NCI-H526 (cell line): ENCODE measurements around the gene CUX1.
"Not testable (repeated sequence)": the region's sequence is repeated elsewhere in the genome, so short reads cannot be mapped to it uniquely, and the experiment has no call there.

Source experiments
- DNase-seq, 2 experiments: peaks; one replicate each; lab custom pipeline; 2025; lab: John Stamatoyannopoulos, UW

CUX1 gene

DNA sequence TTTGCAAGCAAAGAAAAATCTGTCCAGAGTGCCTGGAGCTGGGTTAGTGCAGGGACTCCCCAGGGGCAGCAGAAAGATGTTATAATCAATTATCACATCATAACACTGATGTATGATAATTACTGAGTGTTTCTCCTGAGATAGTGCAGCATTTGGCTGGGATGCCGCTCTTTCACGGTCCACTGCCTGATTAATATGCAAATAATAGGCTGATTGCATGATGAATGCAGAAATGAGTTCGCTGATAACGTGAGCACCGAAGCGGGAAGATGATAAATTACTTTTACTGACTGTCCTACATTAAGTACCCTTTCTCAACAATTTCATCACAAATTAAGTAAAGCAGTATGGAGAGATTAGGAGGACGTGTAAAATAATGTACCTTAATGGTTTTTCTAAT, 397.8 kb downstream of the CUX1 start:
- peak; percentile 66 to 76 for DNase-seq

- DNase-seq: peak in 1 of 2 experiments; percentile 55
Measured at GRCh38 chr7:102215711-102216110, 398.3 kb downstream of the CUX1 start.

DNA sequence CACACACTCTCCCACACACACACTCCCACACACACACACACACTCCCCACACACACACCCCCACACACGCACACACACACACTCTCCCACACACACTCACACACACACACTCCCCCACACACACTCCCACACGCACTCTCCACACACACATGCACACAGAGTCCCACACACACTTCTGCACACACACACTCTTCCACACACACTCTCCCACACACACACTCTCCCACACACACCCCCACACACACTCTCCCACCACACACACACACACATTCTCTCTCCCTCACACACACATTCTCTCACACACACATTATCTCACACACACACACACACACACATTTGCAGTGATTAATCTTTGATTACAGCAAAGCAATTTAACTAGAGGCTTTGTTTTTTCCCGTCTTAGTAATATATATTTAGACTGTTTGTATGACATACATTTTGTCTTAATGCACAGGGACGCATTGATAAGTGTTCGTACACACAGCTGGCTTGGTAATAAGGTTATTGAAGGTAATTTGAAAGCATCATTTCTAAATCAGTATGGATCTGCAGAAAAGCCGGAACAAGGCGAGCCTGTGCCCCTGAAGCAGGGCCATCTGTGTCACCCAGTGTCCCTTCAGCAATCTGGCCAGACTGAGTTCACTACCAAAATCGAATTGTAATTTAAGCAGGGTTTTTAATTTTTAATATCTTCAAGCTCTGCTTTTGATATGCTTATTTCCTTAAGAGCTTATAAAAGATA, 399.3 kb downstream of the CUX1 start:
- no peak for DNase-seq

- no peak for DNase-seq
Measured at GRCh38 chr7:102220229-102220850, 402.9 kb downstream of the CUX1 start.

- no peak for DNase-seq
Measured at GRCh38 chr7:102220960-102221800, 403.8 kb downstream of the CUX1 start.

GRCh38 chr7:102221961-102222360, 404.5 kb downstream of the CUX1 start:
- no peak for DNase-seq

- no peak for DNase-seq
Measured at GRCh38 chr7:102222445-102222844, 405.0 kb downstream of the CUX1 start.

DNA sequence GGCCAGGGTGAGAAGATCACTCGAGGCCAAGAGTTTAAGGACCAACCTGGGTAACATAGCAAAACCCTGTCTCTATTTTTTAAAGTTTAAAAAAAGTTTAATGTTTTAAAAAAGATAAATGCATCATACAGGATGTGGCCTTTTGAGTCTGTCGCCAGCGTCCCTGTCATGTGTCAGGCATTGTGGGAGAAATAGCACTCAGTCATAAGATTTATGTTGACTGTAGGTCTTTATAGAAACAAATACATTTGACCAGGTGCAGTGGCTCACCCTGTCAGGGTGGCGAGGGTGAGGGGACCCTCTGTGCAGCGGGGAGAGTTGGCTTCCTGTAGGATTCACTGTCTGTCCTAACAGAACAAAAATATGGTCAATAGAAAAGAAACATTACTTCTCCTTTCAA, 405.8 kb downstream of the CUX1 start:
- no peak for DNase-seq

DNA sequence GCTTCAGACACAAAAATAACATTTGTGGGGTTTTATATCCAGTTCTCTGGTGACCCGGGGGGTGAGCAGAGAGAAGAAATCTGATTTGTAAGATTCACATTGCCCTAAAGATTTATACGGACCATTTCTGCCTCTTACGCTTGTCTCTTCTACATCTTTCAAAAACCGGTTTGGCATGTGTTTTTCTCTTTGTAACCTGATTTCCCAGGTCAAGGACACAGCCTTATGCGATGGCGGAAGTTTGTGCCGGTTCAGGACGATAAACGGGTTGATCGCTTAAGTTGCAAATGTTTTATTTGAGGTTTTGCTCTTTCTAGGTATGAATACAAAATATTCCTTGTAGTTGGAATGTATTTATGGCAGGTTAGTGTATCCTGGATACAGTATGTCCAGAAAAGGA, 407.6 kb downstream of the CUX1 start:
- no peak for DNase-seq

DNA sequence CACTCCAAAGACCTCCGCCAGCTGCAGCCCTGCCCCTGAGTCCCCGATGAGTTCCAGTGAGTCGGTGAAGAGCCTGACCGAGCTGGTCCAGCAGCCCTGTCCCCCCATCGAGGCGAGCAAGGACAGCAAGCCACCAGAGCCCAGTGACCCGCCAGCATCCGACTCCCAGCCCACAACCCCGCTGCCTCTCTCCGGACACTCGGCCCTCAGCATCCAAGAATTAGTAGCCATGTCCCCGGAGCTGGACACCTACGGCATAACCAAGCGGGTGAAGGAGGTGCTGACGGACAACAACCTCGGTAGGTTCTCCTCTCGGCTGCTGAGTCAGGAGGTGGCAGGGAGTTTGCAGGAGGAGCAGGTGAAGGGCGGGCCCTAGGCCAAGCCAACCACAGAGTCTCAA, 409.9 kb downstream of the CUX1 start:
- DNase-seq: no peak

DNA sequence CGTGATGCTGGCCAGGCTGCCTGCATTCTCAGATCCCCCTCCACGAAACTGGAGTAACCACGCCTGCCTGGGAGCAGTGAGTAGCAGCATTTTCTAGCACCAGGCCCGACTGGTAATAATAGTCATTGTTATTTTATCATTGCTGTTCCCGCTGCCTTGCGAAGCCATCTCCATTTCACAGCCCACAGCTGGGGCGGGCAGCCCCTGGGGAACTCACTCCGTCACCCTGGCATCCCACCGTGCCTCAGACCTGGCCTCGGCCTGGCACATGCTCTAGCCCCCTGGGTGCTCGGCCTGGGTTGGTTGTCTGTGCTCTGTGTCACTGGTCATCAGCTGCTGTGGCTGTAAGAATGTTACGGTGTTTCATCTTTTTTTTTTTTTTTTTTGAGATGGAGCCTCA, 411.5 kb downstream of the CUX1 start:
- no peak for DNase-seq

DNA sequence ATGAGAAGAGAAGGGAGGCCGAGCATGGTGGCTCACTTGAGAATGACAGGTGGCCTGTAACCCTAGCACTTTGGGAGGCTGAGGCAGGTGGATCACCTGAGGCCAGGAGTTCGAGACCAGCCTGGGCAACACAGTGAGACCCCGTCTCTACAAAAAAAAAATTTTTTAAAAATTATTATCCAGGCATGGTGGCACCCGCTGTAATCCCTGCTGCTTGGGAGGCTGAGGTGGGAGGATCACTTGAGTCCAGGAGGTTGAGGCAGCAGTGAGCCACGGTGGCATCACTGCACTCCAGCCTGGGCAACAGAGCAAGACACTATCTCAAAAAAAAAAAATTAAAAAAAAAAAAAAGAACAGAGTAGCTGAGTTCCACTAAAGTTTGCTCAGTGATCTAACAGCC, 412.7 kb downstream of the CUX1 start:
- DNase-seq: not testable (repeated sequence)

DNA sequence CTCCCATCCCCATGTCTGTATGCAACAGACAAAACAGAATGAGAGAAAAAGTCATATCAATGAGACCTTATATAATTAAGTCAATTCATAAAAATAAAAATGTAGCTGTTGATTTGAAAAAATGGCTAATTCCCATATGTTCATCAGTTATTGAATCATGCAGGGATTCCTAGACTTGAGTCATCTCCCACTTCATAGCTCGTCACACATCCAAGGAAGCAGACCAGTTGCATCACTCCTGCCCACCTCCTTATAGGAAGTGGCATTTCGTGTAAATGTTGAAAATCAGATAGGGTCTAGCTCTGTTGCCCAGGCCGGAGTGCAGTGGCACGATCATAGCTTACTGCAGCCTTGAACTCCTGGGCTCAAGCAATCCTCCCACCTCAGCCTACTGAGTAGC, 413.2 kb downstream of the CUX1 start:
- no peak for DNase-seq

DNA sequence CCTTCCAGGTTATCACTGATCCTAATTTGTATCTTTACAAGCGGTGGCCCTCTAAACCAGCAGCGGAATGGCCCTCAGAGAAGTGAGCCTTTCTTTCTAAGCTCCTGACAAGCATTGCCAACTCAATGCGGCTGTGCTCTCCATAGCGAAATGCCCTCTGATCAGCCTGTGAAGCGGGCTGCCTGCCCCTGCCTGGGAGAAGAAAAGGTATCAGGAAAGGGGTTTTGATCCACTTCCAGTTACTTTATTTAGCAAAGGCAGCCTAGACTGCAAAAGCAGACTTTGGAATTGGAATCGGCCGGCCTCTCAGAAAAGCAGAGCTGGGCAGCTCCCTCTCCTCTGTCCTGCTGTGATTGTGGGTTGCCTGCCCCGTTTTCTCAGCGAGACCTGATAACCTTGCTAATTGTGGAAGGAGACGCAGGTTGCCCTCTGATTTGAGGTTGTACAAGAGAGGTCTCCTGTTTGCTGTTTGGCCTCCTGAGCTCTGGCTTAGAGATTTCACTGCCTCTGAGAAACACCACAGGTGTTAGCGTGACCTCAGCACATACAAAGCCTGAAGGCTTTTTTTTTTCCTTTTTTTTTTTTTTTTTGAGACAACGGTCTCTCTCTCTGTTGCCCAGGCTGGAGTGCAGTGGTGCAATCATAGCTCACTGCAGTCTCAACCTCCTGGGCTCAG, 415.3 kb downstream of the CUX1 start:
- no peak for DNase-seq

- DNase-seq: no peak
Measured at GRCh38 chr7:102234131-102234530, 416.7 kb downstream of the CUX1 start.

DNA sequence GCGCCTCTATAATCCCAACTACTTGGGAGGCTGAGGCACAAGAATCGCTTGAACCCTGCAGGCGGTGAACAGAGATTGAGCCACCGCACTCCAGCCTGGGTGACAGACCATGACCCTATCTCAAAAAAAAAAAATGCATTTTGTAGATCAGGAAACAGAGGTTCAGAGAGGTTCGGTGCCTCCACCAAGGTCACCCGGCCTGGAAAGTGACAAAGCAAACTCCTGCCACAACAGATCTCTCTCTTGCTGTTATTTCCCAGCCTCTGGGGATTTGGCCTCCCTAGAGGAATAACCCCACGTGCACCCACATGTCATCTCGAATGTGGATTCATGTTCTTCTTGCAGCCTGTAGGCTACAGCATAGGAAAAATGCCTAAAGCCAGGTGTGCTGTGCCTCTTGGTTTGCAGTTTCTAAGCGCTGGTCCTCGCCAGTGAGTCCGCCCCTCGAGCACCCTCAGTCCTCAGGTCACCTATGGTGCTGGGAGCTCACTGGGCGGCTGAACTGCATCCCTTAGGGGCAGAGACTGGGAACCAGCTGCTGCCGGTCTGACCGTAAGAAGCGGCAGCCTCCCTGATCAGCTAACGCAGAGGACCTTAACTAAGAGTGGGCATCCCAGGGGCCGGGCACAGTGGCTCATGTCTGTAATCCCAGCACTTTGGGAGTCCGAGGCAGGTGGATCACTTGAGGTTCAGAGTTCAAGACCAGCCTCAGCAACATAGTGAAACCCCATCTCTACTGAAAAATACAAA, 417.6 kb downstream of the CUX1 start:
- no peak for DNase-seq

DNA sequence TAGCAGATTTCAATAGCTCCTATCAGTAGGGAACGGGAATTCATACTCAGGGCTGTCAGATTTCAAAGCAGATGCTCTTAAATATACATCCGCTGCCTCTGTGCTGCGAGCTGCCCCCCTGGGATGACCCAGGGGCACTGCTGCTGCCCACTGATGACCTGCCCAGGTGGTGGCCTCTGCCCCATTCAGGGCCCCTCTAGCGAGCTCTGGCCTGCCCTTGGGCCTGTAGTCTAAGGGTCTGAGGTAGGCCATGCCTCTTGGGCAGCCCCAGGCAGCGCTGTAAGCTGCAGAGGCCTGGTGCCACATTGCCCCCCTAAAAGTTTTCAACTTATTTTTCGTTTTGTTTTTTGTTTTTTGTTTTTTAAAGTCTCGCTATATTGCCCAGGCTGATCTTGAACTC, 418.7 kb downstream of the CUX1 start:
- no peak for DNase-seq

DNA sequence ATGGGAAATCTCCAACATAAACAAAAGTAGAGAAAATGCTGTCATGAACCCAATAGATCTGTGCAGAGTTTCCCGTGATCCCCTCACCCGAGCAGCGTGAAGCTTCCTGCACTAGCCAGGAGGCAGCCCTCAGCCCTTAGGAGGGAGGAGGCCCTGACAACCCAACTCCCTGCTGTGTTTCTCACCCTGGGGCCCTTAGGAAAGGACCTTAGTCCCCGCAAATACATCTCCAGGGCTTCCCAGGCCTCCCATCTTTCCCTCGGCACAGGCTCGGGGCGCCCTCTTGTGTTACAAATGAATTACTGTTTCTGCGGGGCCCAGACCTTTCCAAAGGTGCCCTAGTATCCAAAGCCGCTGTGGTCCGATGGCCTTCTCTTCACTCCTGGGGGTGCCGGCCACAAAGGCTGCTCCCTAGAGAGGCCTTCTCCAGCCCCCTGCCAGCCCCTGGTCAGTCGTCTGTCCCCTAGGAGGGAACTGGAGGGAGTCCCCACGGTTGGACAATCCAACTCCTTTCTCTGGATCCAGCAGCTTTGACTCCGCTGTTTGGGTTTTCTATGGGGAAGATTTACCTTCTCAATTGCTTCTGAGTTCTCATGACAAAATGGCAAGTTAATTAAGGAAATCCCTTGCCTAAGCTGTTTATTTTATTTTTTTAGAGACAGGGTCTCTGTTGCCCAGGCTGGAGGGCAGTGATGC, 419.3 kb downstream of the CUX1 start:
- DNase-seq: peak; percentile 38 to 88

GRCh38 chr7:102239206-102239820, 421.9 kb downstream of the CUX1 start:
- no peak for DNase-seq

DNA sequence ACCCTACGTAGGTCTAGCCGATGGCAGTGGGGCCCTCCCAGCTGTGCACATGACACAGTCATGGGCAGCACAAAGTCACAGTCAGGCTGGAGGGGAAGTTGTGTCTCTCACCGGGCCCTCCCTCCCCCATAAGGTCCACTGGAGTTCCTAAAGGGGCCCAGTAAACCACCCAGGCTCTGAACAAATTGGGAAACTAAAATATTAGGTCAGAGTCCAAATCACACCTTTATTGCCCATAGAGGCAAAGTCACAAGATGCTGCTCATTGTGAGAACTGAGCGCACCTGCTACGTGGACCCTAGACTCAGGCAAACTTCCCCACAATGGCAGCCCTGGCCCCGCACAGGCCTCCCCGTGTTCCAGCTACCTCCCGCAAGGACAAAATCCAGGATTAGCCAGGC, 424.0 kb downstream of the CUX1 start:
- DNase-seq: no peak

DNA sequence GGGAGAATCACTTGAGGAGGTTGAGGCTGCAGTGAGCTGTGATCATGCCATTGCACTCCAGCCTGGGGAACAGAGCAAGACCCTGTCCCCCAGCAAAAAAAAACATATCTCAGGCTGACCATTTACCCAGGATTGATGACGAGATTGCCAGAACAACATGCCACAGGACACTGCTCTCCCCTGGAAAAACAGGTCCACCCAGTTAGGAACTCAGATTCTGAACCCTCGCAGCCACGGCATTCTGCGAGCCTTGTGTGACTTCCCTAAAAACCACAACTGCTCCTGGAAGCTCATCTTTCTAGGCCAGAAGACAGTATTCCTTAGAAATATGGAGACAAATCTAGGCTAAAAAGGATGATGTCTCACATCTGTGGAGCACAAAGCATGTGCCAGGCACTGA, 427.2 kb downstream of the CUX1 start:
- DNase-seq: no peak
